Trophoblast cell (in vitro differentiated cells and primary cell): ENCODE measurements around the gene AMN.
"Not testable (repeated sequence)": the region's sequence is repeated elsewhere in the genome, so short reads cannot be mapped to it uniquely, and the experiment has no call there.

Experiments
- DNase-seq, 2 donors: peaks; one replicate each; pipeline ENCODE4 v3.0.0-alpha.2; 2016
- H2AFZ ChIP-seq: 2 replicates; pipeline ENCODE4 v1.6.1; 2013; ENCODE audit warnings: low read length, moderate library complexity, mild to moderate bottlenecking; ENCODE audit not compliant: insufficient read depth, poor library complexity
- H2AK5ac ChIP-seq: 2 replicates; pipeline ENCODE4 v1.6.1; 2013; ENCODE audit warnings: mild to moderate bottlenecking, low read length
- H2BK120ac ChIP-seq: 2 replicates; pipeline ENCODE4 v1.6.1; 2013; ENCODE audit warnings: low read length, mild to moderate bottlenecking, moderate library complexity; ENCODE audit not compliant: insufficient read depth, poor library complexity
- H2BK12ac ChIP-seq: 2 replicates; pipeline ENCODE4 v1.6.1; 2013; ENCODE audit warnings: mild to moderate bottlenecking, low read length, moderate library complexity
- H2BK5ac ChIP-seq: 2 replicates; pipeline ENCODE4 v1.6.1; 2013; ENCODE audit warnings: low read length, low read depth, moderate library complexity, mild to moderate bottlenecking; ENCODE audit not compliant: poor library complexity
- H3K14ac ChIP-seq: 2 replicates; pipeline ENCODE4 v1.6.1; 2013; ENCODE audit warnings: mild to moderate bottlenecking, low read length
- H3K18ac ChIP-seq: 2 replicates; pipeline ENCODE4 v1.6.1; 2013; ENCODE audit warnings: mild to moderate bottlenecking, low read length
- H3K23ac ChIP-seq: 2 replicates; pipeline ENCODE4 v1.6.1; 2013; ENCODE audit warnings: low read length
- H3K27ac ChIP-seq: 2 replicates; pipeline ENCODE4 v1.5.1; 2013; ENCODE audit warnings: low read depth, mild to moderate bottlenecking, inconsistent platforms, low read length, moderate library complexity
- H3K27me3 ChIP-seq: 2 replicates; pipeline ENCODE4 v1.6.1; 2013; ENCODE audit warnings: inconsistent platforms, mild to moderate bottlenecking, low read length, moderate library complexity; ENCODE audit not compliant: insufficient read depth
- H3K36me3 ChIP-seq, 2 experiments: 1 replicate in 1 of 2; 2 replicates in 1 of 2; pipeline ENCODE4 v1.6.1; 2013; ENCODE audit warnings: low read length in 2 of 2, mild to moderate bottlenecking in 2 of 2, moderate library complexity in 1 of 2; ENCODE audit not compliant: insufficient read depth in 2 of 2, control insufficient read depth in 1 of 2
- H3K4ac ChIP-seq: 2 replicates; pipeline ENCODE4 v1.6.1; 2013; ENCODE audit warnings: low read depth, mild to moderate bottlenecking, low read length, moderate library complexity
- H3K4me1 ChIP-seq, 2 experiments: 1 replicate in 1 of 2; 2 replicates in 1 of 2; pipeline ENCODE4 v1.6.1; 2013; ENCODE audit warnings: low read length in 2 of 2, mild to moderate bottlenecking in 2 of 2, moderate library complexity in 1 of 2; ENCODE audit not compliant: insufficient read depth in 2 of 2, control insufficient read depth in 1 of 2
- H3K4me2 ChIP-seq: 2 replicates; pipeline ENCODE4 v1.6.1; 2013; ENCODE audit warnings: inconsistent platforms, mild to moderate bottlenecking, low read length, moderate library complexity
- H3K4me3 ChIP-seq: 2 replicates; pipeline ENCODE4 v1.5.1; 2013; ENCODE audit warnings: mild to moderate bottlenecking, low read depth, low read length, inconsistent platforms
- H3K79me1 ChIP-seq: one replicate; pipeline ENCODE4 v1.6.1; 2013; ENCODE audit warnings: low read length
- H3K79me2 ChIP-seq: 2 replicates; pipeline ENCODE4 v1.6.1; 2013; ENCODE audit warnings: low read length, mild to moderate bottlenecking; ENCODE audit not compliant: control insufficient read depth, insufficient read depth, poor library complexity
- H3K9ac ChIP-seq: 2 replicates; pipeline ENCODE4 v1.6.1; 2013; ENCODE audit warnings: mild to moderate bottlenecking, low read length
- H3K9me3 ChIP-seq: 2 replicates; pipeline ENCODE4 v1.6.1; 2013; ENCODE audit warnings: low read depth, mild to moderate bottlenecking, control low read depth, inconsistent platforms, low read length; ENCODE audit not compliant: insufficient read depth
- H4K12ac ChIP-seq: 2 replicates; pipeline ENCODE4 v1.6.1; 2013; ENCODE audit warnings: low read depth, mild to moderate bottlenecking, low read length, moderate library complexity
- H4K8ac ChIP-seq: 2 replicates; pipeline ENCODE4 v1.6.1; 2013; ENCODE audit warnings: low read depth, mild to moderate bottlenecking, low read length, moderate library complexity
- H4K91ac ChIP-seq: one replicate; pipeline ENCODE4 v1.6.1; 2013; ENCODE audit warnings: low read depth, mild to moderate bottlenecking, low read length, moderate library complexity
- WGBS: extraction: QIAGEN DNeasy Blood & Tissue Kit; methylation state at CpG from one replicate; pipeline ENCODE4 v1.1.7; 2013; ENCODE audit warnings: missing lambda C conversion rate; ENCODE audit not compliant: insufficient read length, insufficient coverage; ENCODE audit errors: extremely low coverage; 5-methylcytosine and 5-hydroxymethylcytosine counted together

The AMN gene

DNA sequence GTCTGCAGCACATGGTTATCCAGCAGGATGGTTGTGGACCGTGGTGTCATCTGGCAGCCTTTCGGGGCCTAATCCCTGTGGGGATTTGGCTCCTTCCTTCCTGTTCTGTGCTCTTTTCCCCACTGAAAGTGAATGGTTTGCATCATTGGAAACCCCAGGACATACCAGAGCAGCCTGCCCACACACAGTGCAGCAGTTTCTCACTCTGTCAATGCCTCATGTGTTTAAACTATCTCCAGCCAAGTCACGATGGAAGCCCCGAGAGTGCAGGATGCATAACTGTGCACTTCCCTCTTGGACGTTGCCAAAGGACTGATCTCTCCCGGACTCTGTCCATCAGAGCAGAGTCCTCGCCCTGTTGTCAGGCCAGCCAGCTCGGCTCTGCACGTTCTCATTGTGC is 29.0 kb upstream of the AMN start:
- no peak overlapping the region for H3K9ac ChIP-seq
- H2AFZ ChIP-seq, result no peak overlapping the region
- no peak overlapping the region for H4K8ac ChIP-seq

DNA sequence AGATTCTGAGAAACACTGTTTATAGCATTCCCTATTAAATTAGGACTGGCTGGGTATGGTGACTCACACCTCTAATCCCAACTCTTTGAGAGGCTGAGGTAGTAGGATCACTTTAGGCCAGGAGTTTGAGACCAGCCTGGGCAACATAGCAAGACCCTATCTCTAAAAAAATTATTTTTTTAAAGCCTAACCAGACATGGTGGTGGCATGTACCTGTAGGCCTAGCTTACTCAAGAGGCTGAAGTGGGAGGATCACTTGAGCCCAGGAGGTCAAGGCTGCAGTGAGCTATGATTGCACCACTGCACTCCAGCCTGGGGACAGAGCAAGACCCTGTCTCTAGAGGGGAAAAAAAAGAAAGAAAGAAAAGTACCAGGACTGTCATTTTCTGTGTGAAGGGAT is 25.7 kb upstream of the AMN start:
- not testable (repeated sequence) for DNase-seq, H3K79me1 ChIP-seq

More for the DNA sequence above, 29.0 kb upstream of the AMN start:
- Histone ChIP-seq H3K18ac (no peak overlapping the region), H3K4me1 (no peaks in the 10 kb centered on the region), H2AK5ac (no peak overlapping the region), H3K36me3 (peaks cover 4 to 6% of the 10 kb centered on the region in 2 experiments), H3K4ac (no peak overlapping the region), H3K4me3 (no peak overlapping the region), H3K9me3 (no peaks in the 10 kb centered on the region), H2BK5ac (no peak overlapping the region), H2BK12ac (no peak overlapping the region), H3K27ac (no peak overlapping the region), H3K27me3 (no peaks in the 10 kb centered on the region), H3K79me1 (no peaks in the 10 kb centered on the region), H3K4me2 (no peak overlapping the region), H3K14ac (no peak overlapping the region), H3K79me2 (no peaks in the 10 kb centered on the region), H4K12ac (no peak overlapping the region), H3K23ac (no peak overlapping the region), H2BK120ac (no peak overlapping the region), H4K91ac (no peak overlapping the region)
- DNase-seq, result no peak
- no CpG with 5 or more reads among the region's 9 CpGs for WGBS

DNA sequence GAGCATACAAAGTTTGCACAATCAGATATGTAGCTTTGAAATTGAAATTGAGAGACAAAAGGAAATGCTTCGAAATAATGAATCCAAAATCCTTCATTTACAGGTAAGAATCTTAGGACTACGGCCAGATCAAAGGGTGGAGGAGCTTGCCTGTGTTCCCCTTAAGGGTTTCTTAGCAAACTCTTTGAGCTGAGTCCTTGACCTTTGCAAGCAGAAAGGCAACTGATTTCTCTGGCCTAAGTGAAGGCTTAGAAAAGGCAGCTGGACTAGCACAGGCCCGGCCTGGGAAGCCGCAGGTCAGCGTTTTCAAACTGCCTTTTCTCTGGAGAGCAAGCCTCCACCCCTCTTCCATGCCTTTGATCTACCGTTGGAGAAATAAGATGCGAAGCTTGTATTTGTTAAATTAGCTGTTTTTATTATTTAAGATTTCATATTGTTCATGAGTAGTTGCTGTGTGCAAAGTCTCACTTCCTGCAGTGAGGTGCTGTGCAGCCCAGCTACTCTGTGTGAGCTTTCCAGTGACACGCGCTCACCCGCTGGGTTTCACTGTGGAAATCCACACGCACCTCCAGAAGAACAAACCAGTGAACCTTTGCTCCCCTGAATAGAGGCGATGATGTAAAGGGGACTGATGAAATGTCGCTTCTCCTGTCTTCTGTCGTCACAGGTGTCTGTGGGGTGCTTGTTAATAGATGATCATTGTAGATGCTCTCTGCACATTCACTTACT is 25.0 kb upstream of the AMN start:
- H3K23ac ChIP-seq, result no peak overlapping the region

More for the DNA sequence above, 25.7 kb upstream of the AMN start:
- not testable (repeated sequence) for H3K9me3 ChIP-seq, H3K18ac ChIP-seq, H3K79me2 ChIP-seq, H4K12ac ChIP-seq, H2AFZ ChIP-seq, H2BK12ac ChIP-seq, H4K91ac ChIP-seq, H3K4ac ChIP-seq, H2BK5ac ChIP-seq, H4K8ac ChIP-seq, H3K9ac ChIP-seq, H3K23ac ChIP-seq, H3K27me3 ChIP-seq, H3K4me3 ChIP-seq, H3K27ac ChIP-seq, H3K4me2 ChIP-seq, H3K36me3 ChIP-seq, H2AK5ac ChIP-seq, H3K4me1 ChIP-seq, H3K14ac ChIP-seq, H2BK120ac ChIP-seq

DNA sequence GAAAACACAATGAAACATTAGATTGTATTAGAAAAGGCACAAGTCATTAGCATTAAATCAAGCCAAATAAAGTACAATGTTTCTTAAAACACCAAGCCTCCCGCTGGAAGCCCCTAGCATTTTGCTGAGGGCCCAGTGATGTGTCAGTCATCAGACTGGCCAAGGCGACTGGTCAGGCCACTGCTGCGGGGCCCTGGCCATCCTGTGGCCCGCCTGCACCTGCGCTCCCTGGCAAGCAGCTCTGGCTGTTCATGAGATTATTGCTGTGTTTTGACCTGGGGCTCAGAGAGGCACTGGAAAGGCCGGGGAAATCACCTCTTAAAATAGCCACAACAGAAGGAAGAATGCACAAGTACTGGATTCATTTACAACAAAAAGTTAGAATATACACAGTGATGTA is 24.2 kb upstream of the AMN start:
- H4K12ac ChIP-seq, result no peak overlapping the region
- no peak overlapping the region for H3K18ac ChIP-seq
- no peak overlapping the region for H3K4me3 ChIP-seq
- H3K27me3 ChIP-seq, result no peaks in the 10 kb centered on the region
- no peaks in the 10 kb centered on the region for H3K9me3 ChIP-seq
- no peak overlapping the region for H3K9ac ChIP-seq
- no peaks in the 10 kb centered on the region for H3K79me1 ChIP-seq
- no peak overlapping the region for H4K8ac ChIP-seq
- no peak overlapping the region for H3K23ac ChIP-seq
- no peak overlapping the region for H4K91ac ChIP-seq
- H2BK12ac ChIP-seq, result no peak overlapping the region
- no peaks in the 10 kb centered on the region for H3K4me1 ChIP-seq
- H3K4me2 ChIP-seq, result no peak overlapping the region
- no peak for DNase-seq
- no peak overlapping the region for H3K27ac ChIP-seq
- no peak overlapping the region for H3K14ac ChIP-seq
- no peak overlapping the region for H2AFZ ChIP-seq
- no peak overlapping the region for H2BK5ac ChIP-seq
- no CpG with 5 or more reads among the region's 6 CpGs for WGBS
- no peak overlapping the region for H2BK120ac ChIP-seq
- no peak overlapping the region for H2AK5ac ChIP-seq
- peaks cover 6 to 7% of the 10 kb centered on the region in 2 experiments for H3K36me3 ChIP-seq
- no peaks in the 10 kb centered on the region for H3K79me2 ChIP-seq
- H3K4ac ChIP-seq, result no peak overlapping the region

More for the DNA sequence above, 25.0 kb upstream of the AMN start:
- H2AK5ac ChIP-seq, result no peak overlapping the region
- H3K27me3 ChIP-seq, result no peaks in the 10 kb centered on the region
- H2BK5ac ChIP-seq, result no peak overlapping the region
- H3K27ac ChIP-seq, result no peak overlapping the region
- no peak overlapping the region for H3K18ac ChIP-seq
- no peak overlapping the region for H4K8ac ChIP-seq
- no peaks in the 10 kb centered on the region for H3K9me3 ChIP-seq
- no peak overlapping the region for H2BK12ac ChIP-seq
- H3K4me3 ChIP-seq, result no peak overlapping the region
- no peak overlapping the region for H3K4me2 ChIP-seq
- H3K4ac ChIP-seq, result no peak overlapping the region
- no peak overlapping the region for H2AFZ ChIP-seq
- no peak overlapping the region for H3K14ac ChIP-seq
- peaks cover 5 to 6% of the 10 kb centered on the region in 2 experiments for H3K36me3 ChIP-seq
- no CpG with 5 or more reads among the region's 14 CpGs for WGBS
- no peak overlapping the region for H2BK120ac ChIP-seq
- no peak overlapping the region for H4K12ac ChIP-seq
- H3K79me1 ChIP-seq, result no peaks in the 10 kb centered on the region
- no peak for DNase-seq
- no peak overlapping the region for H4K91ac ChIP-seq
- H3K9ac ChIP-seq, result no peak overlapping the region
- H3K4me1 ChIP-seq, result no peaks in the 10 kb centered on the region
- H3K79me2 ChIP-seq, result no peaks in the 10 kb centered on the region
